VCaP (cell line): Measurements from ENCODE around the gene PRKAG3.

ENCODE experiments used
- H3K27ac ChIP-seq: fragments of 450-650 bp; 2 replicates; pipeline ENCODE4 v1.5.1; 2017
- TF ChIP-seq, protein P1 (sequence below): fragments of 450-650 bp; conservative IDR thresholded peaks from 2 replicates; pipeline ENCODE4 v1.5.1; 2017; ENCODE audit warnings: mild to moderate bottlenecking, moderate library complexity

Gene PRKAG3

DNA sequence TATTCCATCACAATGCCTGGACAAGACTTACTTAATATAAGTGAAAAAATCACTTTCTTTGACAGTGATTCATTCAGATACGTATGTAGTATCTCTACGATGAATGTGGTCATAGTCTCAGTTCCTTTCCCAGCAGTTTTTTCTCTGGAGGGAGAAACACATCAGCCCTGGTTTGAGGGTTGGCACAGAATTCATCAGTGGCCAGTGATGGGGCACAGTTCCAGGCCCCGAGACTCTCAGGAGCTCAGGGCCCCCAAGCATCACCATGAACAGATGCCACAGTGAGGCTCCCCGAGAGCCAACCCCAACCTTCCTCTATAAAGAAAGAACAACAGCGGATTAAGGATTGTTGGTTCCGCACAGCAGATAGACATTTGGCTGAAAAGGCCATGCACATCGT, 12.5 kb downstream of the PRKAG3 start:
- H3K27ac ChIP-seq: no peak overlapping the region
- TF ChIP-seq, protein P1, sequence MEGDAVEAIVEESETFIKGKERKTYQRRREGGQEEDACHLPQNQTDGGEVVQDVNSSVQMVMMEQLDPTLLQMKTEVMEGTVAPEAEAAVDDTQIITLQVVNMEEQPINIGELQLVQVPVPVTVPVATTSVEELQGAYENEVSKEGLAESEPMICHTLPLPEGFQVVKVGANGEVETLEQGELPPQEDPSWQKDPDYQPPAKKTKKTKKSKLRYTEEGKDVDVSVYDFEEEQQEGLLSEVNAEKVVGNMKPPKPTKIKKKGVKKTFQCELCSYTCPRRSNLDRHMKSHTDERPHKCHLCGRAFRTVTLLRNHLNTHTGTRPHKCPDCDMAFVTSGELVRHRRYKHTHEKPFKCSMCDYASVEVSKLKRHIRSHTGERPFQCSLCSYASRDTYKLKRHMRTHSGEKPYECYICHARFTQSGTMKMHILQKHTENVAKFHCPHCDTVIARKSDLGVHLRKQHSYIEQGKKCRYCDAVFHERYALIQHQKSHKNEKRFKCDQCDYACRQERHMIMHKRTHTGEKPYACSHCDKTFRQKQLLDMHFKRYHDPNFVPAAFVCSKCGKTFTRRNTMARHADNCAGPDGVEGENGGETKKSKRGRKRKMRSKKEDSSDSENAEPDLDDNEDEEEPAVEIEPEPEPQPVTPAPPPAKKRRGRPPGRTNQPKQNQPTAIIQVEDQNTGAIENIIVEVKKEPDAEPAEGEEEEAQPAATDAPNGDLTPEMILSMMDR: no peak

DNA sequence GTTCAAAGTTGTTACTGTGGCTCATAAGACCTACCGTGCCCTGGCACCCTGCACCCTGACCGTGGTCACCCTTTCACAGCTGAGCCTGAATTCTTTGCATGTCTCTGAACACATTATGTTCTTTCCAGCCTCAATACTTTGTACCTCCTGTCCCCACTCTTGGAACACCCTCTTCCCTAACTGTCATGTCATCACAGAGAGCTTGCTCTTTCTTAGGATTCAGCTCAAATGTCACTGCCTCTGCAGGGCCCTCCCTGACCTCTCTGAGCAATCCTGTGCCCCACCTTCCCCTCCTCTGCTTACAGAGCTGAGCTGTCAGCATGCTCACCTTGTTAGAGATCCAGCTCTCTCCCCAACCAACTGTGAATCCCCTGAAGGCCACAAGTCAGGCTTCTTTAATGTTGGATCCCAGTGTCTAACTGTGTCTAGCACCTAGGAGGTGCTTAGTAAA, 15.0 kb downstream of the PRKAG3 start:
- TF ChIP-seq, protein P1: no peak
- no peak overlapping the region for H3K27ac ChIP-seq

DNA sequence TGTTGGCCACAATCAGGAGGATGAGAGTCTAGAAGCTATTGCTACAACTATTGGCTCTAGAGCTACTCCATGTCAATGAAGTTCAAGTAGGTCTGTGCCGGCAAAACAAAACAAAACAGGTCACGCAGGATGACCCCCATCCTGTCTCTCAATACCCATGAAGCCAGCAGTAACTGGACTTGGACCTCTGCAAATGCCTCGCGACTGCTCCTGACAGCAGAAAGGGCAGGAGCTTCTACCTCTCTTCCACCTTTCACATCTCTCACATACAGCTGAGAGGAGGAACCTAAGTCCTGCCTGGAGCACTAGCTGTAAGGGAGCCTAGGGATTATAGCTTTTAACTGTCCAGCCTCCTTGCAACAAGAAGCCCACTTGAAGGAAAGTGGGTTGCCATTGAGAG, 16.0 kb downstream of the PRKAG3 start:
- H3K27ac ChIP-seq: no peak overlapping the region
- TF ChIP-seq, protein P1: no peak

DNA sequence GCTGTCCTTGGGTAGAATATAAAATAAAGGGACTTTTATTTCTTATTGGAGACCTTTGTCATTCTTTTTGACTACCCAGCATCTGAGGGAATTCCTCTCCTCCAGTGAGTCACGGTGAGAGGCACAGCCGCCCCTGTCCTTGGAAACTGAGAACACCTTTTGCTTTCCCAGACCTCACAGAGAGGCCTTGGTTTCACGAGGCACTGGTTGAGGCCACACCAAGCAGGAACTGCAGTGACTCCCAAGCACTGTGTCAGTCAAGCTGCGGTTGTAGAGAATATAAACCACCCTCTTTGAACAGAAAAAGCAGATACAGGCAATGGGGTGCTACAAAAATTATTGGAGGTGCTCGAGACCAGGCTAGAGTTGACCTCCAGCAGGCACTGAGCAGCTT, 16.4 kb downstream of the PRKAG3 start:
- TF ChIP-seq, protein P1: no peak
- no peak overlapping the region for H3K27ac ChIP-seq

DNA sequence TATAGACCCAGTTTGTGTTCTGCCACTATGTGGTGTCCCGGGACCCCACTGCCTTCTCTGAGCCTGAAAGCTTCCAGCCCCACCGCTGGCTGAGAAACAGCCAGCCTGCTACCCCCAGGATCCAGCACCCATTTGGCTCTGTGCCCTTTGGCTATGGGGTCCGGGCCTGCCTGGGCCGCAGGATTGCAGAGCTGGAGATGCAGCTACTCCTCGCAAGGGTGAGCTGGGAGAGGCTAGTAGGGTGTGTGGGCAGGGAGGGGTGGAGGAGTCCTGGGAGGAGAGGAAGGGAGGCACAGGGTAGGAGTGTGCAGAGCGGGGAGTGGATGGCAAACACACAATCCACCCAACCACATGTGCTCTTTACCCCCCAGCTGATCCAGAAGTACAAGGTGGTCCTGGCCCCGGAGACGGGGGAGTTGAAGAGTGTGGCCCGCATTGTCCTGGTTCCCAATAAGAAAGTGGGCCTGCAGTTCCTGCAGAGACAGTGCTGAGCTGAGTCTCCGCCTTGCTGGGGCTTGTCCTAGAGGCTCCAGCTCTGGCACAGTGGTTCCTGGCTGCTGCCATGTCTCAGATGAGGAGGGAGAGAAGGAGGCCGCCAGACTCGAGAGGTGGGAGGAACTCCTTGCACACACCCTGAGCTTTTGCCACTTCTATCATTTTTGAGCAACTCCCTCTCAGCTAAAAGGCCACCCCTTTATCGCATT, 16.9 kb downstream of the PRKAG3 start:
- TF ChIP-seq, protein P1: no peak
- no peak overlapping the region for H3K27ac ChIP-seq

DNA sequence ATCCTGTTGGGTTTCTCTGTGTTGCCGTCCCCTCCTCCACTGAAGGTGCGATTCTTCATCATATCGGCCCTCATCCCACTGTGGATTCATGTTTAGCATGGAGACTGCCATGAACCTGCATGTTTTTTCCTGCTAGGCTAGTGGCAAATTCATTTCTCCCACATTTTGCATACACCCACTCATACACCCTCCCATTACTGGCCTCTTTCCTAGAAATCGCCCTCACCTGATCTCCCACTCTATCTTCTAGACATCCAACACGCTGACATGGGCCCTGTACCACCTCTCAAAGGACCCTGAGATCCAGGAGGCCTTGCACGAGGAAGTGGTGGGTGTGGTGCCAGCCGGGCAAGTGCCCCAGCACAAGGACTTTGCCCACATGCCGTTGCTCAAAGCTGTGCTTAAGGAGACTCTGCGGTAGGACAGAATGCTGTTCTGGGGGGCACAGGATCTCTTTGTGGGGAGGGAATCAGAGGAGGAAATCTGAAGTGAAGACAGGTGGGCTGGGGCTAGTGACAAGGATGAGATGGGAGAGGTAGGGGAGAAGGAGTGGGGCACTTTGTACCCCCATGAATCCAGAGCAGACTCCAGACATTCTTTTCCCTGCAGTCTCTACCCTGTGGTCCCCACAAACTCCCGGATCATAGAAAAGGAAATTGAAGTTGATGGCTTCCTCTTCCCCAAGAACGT, 17.7 kb downstream of the PRKAG3 start:
- TF ChIP-seq, protein P1: no peak
- no peak overlapping the region for H3K27ac ChIP-seq

DNA sequence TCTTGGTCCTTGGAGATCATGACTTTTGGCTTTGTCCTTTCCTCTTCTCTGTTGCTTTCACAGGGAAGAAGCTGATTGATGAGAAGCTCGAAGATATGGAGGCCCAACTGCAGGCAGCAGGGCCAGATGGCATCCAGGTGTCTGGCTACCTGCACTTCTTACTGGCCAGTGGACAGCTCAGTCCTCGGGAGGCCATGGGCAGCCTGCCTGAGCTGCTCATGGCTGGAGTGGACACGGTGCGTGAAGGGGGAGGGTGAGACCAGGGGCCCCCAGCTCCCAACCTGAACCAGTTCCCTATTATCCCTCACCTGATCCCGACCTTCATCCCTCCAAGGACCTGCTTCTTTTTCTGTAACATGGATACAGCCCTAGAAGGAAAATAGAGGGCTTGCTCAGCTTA, 18.7 kb downstream of the PRKAG3 start:
- H3K27ac ChIP-seq: no peak overlapping the region
- TF ChIP-seq, protein P1: no peak
